Neural cell (in vitro differentiated cells): ENCODE results near the gene LRRK2. TPM values are rescaled to one million over a fixed set of nuclear protein-coding genes. Genes with fewer than 3 reads are reported as not detected.
"Not testable (repeated sequence)": the region's sequence is repeated elsewhere in the genome, so short reads cannot be mapped to it uniquely, and the experiment has no call there.

ENCODE experiments used
- H2AFZ ChIP-seq: fragments of 200-600, 300-800 bp; sonication (generic), shearing (Covaris generic); 2 replicates; pipeline ENCODE4 v1.6.0; 2014; ENCODE audit warnings: low read depth, mild to moderate bottlenecking, antibody characterized with exemption, low read length, moderate library complexity
- H3F3A ChIP-seq: fragments of 200-600 bp; shearing (Covaris generic); 2 replicates; pipeline ENCODE4 v1.6.1; 2016; ENCODE audit warnings: mild to moderate bottlenecking, moderate library complexity, mixed read lengths, antibody characterized with exemption, low read length; ENCODE audit not compliant: insufficient read depth, poor library complexity, severe bottlenecking
- H3K27ac ChIP-seq: fragments of 200-600, 300-800 bp; sonication (generic), shearing (Covaris generic); 2 replicates; pipeline ENCODE4 v1.5.1; 2014; ENCODE audit warnings: mild to moderate bottlenecking, low read length, moderate library complexity
- H3K27me3 ChIP-seq: fragments of 300-800, 200-600 bp; sonication (generic), shearing (Covaris generic); 2 replicates; pipeline ENCODE4 v1.6.0; 2014; ENCODE audit warnings: mild to moderate bottlenecking, low read depth, low read length, moderate library complexity; ENCODE audit not compliant: insufficient read depth
- H3K36me3 ChIP-seq: fragments of 300-800, 200-600 bp; sonication (generic), shearing (Covaris generic); 2 replicates; pipeline ENCODE4 v1.5.1; 2014; ENCODE audit warnings: mild to moderate bottlenecking, antibody characterized with exemption, low read length, moderate library complexity; ENCODE audit not compliant: insufficient read depth
- H3K4me2 ChIP-seq: fragments of 300-800, 200-600 bp; sonication (generic), shearing (Covaris generic); 2 replicates; pipeline ENCODE4 v1.6.0; 2014; ENCODE audit warnings: mild to moderate bottlenecking, low read length
- H3K4me3 ChIP-seq: fragments of 300-800, 200-600 bp; sonication (generic), shearing (Covaris generic); 2 replicates; pipeline ENCODE4 v1.5.1; 2014; ENCODE audit warnings: mild to moderate bottlenecking, low read length, moderate library complexity
- H3K79me2 ChIP-seq: fragments of 200-600 bp; shearing (Covaris generic); replicated peaks from 2 replicates; pipeline ENCODE4 v1.6.0; 2014; ENCODE audit warnings: mild to moderate bottlenecking, low read length, moderate library complexity; ENCODE audit not compliant: insufficient read depth
- H3K9ac ChIP-seq: fragments of 300-800, 200-600 bp; sonication (generic), shearing (Covaris generic); 2 replicates; pipeline ENCODE4 v1.6.1; 2016; ENCODE audit warnings: mild to moderate bottlenecking, low read length, mixed read lengths
- H3K9me2 ChIP-seq: fragments of 200-600 bp; shearing (Covaris generic); 2 replicates; pipeline ENCODE4 v1.6.1; 2016; ENCODE audit warnings: mild to moderate bottlenecking, low read length, mixed read lengths; ENCODE audit not compliant: insufficient read depth
- H3K9me3 ChIP-seq: fragments of 200-600, 300-800 bp; sonication (generic), shearing (Covaris generic); 2 replicates; pipeline ENCODE4 v1.6.1; 2016; ENCODE audit warnings: mild to moderate bottlenecking, mixed run types, low read length, moderate library complexity, mixed read lengths
- H4K20me1 ChIP-seq: fragments of 200-600 bp; shearing (Covaris generic); 2 replicates; pipeline ENCODE4 v1.6.1; 2016; ENCODE audit warnings: mild to moderate bottlenecking, mixed run types; ENCODE audit not compliant: insufficient read depth
- EP300 ChIP-seq: fragments of 450-650 bp; conservative IDR thresholded peaks from 2 replicates; pipeline ENCODE4 v1.6.1; 2014; ENCODE audit warnings: antibody characterized with exemption, mild to moderate bottlenecking, moderate library complexity; ENCODE audit not compliant: poor library complexity, severe bottlenecking
- EZH2 ChIP-seq: fragments of 200-600, 300-800 bp; shearing (Covaris generic), sonication (generic); IDR thresholded peaks from 2 replicates; pipeline ENCODE4 v1.6.1; 2014; ENCODE audit warnings: antibody characterized with exemption, low read length, borderline replicate concordance, mild to moderate bottlenecking; ENCODE audit not compliant: insufficient read depth, poor library complexity, severe bottlenecking
- MXI1 ChIP-seq: fragments of 450-650 bp; conservative IDR thresholded peaks from 2 replicates; pipeline ENCODE4 v1.6.1; 2014; ENCODE audit warnings: antibody characterized with exemption, mild to moderate bottlenecking; ENCODE audit not compliant: poor library complexity, severe bottlenecking
- POLR2AphosphoS5 ChIP-seq: IDR thresholded peaks from 2 replicates; pipeline ENCODE4 v1.6.1; 2012
- RAD21 ChIP-seq: fragments of 450-650 bp; conservative IDR thresholded peaks from 2 replicates; pipeline ENCODE4 v1.6.1; 2014; ENCODE audit warnings: antibody characterized with exemption, mild to moderate bottlenecking, moderate library complexity
- SMC3 ChIP-seq: fragments of 450-650 bp; conservative IDR thresholded peaks from 2 replicates; pipeline ENCODE4 v1.6.1; 2014; ENCODE audit warnings: antibody characterized with exemption, mild to moderate bottlenecking, moderate library complexity; ENCODE audit not compliant: poor library complexity
- TAF1 ChIP-seq: IDR thresholded peaks from 2 replicates; pipeline ENCODE4 v1.6.1; 2012; ENCODE audit warnings: low read depth
- polyA plus RNA-seq: library from polyadenylated mRNA; depleted of rRNA; stranded (reverse); fragments of >200 nt; gene quantifications from 2 replicates; pipeline ENCODE4 v1.2.3, GENCODE V29; 2014
- TF ChIP-seq, protein P1 (sequence below): IDR thresholded peaks from 2 replicates; pipeline ENCODE4 v1.6.1; 2012; ENCODE audit warnings: borderline replicate concordance
- TF ChIP-seq, protein P2 (sequence below): fragments of 450-650 bp; IDR thresholded peaks from 2 replicates; pipeline ENCODE4 v1.5.1; 2014; ENCODE audit warnings: antibody characterized with exemption, mild to moderate bottlenecking, moderate library complexity; ENCODE audit not compliant: poor library complexity, severe bottlenecking

Gene LRRK2
- polyA plus RNA-seq, 1 donor from 2014 or later = 0.54 TPM

DNA sequence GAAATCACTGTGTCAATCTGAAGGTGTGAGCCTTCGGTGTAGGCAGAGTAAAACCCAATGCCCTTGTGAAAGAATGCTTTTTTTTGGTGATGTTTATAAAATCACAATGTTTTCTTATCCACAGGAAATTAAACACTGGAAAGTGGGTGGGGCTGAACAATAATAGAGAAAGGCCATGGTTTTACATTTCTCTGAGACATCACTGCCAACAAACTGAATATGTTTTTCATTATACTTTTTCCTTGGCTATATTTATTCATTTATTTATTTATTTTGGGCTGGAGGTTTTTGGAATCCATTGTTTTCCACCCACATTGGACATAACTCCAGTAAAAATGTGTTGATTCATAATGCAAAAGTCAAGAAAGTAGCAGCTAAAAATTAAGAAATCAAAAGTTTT is 16.9 kb downstream of the LRRK2 start:
- Histone ChIP-seq H3K9me2 (no peaks in the 10 kb centered on the region), H3K36me3 (no peaks in the 10 kb centered on the region), H3K79me2 (no peaks in the 10 kb centered on the region), H3K4me2 (no peak overlapping the region), H3K4me3 (no peak overlapping the region), H3K9me3 (no peaks in the 10 kb centered on the region), H3K27me3 (no peaks in the 10 kb centered on the region), H3K9ac (no peak overlapping the region), H3F3A (no peaks in the 10 kb centered on the region), H2AFZ (no peak overlapping the region), H3K27ac (no peak overlapping the region), H4K20me1 (no peaks in the 10 kb centered on the region)
- TF ChIP-seq RAD21 = no peak

DNA sequence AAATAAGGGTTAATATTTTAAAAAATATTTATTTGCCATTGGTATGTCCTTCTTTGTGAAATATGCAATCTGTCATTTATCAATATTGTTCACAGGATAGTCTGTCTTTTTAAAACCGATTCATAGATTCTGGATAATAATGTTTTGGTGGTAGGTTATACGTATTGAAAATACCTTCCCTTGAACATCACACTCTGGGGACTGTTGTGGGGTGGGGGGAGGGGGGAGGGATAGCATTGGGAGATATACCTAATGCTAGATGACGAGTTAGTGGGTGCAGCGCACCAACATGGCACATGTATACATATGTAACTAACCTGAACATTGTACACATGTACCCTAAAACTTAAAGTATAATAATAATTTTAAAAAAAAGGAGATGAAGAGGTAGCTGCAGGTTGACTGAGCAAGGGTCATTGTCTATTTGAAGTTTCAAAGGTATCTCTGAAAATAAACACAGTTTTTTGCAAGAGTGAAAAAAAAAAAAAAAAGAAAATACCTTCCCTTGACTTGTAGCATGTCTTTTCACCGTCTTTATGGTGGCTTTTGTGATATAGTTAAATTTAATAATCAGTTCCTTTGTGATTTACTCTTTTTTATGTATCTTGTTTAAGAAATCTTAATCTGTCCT is 19.8 kb downstream of the LRRK2 start:
- not testable (repeated sequence) for H3K4me2 ChIP-seq, H3K4me3 ChIP-seq, H3K9me3 ChIP-seq, H2AFZ ChIP-seq, H3K9ac ChIP-seq, H3K79me2 ChIP-seq, H3K9me2 ChIP-seq, H3K27ac ChIP-seq, H4K20me1 ChIP-seq, H3K27me3 ChIP-seq, H3K36me3 ChIP-seq, H3F3A ChIP-seq

DNA sequence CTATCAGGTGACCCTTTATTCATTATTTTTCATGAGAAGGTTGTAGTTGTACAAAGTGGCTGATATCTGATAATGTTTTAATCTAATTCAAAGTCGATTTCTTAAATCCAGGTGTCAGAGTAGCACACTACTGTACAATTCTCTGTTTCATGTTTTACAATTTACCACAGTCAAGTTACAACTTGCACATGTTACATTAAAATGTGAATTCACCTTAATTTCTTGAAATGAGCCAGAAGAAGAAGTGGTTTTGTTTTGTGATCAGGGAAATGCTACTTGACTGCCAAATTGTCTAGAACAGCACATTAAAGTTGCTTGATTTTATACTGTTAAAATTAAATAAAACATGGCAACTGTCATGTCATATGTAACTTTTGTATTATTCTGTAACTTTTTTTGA is 23.2 kb downstream of the LRRK2 start:
- H3K4me3 ChIP-seq = no peak overlapping the region
- H3K9ac ChIP-seq = no peak overlapping the region
- no peaks in the 10 kb centered on the region for H3K79me2 ChIP-seq
- no peak overlapping the region for H3K27ac ChIP-seq
- no peaks in the 10 kb centered on the region for H4K20me1 ChIP-seq
- no peak overlapping the region for H3K4me2 ChIP-seq
- H3K9me3 ChIP-seq = no peaks in the 10 kb centered on the region
- H2AFZ ChIP-seq = no peak overlapping the region
- TF ChIP-seq SMC3 (no peak), TAF1 (no peak), EP300 (no peak), RAD21 (no peak), MXI1 (no peak), EZH2 (no peak), POLR2AphosphoS5 (no peak)
- TF ChIP-seq, protein P1, sequence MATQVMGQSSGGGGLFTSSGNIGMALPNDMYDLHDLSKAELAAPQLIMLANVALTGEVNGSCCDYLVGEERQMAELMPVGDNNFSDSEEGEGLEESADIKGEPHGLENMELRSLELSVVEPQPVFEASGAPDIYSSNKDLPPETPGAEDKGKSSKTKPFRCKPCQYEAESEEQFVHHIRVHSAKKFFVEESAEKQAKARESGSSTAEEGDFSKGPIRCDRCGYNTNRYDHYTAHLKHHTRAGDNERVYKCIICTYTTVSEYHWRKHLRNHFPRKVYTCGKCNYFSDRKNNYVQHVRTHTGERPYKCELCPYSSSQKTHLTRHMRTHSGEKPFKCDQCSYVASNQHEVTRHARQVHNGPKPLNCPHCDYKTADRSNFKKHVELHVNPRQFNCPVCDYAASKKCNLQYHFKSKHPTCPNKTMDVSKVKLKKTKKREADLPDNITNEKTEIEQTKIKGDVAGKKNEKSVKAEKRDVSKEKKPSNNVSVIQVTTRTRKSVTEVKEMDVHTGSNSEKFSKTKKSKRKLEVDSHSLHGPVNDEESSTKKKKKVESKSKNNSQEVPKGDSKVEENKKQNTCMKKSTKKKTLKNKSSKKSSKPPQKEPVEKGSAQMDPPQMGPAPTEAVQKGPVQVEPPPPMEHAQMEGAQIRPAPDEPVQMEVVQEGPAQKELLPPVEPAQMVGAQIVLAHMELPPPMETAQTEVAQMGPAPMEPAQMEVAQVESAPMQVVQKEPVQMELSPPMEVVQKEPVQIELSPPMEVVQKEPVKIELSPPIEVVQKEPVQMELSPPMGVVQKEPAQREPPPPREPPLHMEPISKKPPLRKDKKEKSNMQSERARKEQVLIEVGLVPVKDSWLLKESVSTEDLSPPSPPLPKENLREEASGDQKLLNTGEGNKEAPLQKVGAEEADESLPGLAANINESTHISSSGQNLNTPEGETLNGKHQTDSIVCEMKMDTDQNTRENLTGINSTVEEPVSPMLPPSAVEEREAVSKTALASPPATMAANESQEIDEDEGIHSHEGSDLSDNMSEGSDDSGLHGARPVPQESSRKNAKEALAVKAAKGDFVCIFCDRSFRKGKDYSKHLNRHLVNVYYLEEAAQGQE = no peak
- TF ChIP-seq, protein P2, sequence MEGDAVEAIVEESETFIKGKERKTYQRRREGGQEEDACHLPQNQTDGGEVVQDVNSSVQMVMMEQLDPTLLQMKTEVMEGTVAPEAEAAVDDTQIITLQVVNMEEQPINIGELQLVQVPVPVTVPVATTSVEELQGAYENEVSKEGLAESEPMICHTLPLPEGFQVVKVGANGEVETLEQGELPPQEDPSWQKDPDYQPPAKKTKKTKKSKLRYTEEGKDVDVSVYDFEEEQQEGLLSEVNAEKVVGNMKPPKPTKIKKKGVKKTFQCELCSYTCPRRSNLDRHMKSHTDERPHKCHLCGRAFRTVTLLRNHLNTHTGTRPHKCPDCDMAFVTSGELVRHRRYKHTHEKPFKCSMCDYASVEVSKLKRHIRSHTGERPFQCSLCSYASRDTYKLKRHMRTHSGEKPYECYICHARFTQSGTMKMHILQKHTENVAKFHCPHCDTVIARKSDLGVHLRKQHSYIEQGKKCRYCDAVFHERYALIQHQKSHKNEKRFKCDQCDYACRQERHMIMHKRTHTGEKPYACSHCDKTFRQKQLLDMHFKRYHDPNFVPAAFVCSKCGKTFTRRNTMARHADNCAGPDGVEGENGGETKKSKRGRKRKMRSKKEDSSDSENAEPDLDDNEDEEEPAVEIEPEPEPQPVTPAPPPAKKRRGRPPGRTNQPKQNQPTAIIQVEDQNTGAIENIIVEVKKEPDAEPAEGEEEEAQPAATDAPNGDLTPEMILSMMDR = no peak
- H3K9me2 ChIP-seq = no peaks in the 10 kb centered on the region
- H3K27me3 ChIP-seq = no peaks in the 10 kb centered on the region
- no peaks in the 10 kb centered on the region for H3F3A ChIP-seq
- H3K36me3 ChIP-seq = no peaks in the 10 kb centered on the region
